Inflammatory macrophage treated with lipopolysaccharide for 4 hours (primary cell): Measurements from ENCODE around the gene MMP7.
A peak's percentile ranks its signal among the peaks of the same experiment; 100 is the strongest.
"Not testable (repeated sequence)": the region's sequence is repeated elsewhere in the genome, so short reads cannot be mapped to it uniquely, and the experiment has no call there.

Source experiments
- DNase-seq: peaks from one replicate; pipeline ENCODE4 v3.0.0-alpha.2; 2020

Gene MMP7

DNA sequence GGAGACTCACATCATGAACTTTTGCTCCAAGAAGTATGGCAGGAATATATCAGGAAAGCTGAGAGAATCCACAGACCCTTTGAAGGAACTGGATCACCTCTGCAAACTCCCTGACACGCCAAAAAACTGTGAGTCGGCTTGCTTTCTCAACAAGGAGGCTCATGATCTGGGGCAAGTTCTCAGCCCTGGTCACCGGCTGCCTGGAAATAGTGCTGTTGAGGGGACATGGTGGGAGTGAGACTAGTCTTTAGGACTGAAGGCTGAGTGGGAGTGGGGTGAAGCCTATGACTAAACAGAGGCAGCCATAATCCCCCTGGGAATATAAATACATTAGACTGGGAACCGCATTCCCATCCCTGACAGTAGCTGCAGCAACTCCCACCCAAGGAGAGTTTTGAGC, 8.4 kb upstream of the MMP7 start:
- DNase-seq, result peak; percentile 28

DNA sequence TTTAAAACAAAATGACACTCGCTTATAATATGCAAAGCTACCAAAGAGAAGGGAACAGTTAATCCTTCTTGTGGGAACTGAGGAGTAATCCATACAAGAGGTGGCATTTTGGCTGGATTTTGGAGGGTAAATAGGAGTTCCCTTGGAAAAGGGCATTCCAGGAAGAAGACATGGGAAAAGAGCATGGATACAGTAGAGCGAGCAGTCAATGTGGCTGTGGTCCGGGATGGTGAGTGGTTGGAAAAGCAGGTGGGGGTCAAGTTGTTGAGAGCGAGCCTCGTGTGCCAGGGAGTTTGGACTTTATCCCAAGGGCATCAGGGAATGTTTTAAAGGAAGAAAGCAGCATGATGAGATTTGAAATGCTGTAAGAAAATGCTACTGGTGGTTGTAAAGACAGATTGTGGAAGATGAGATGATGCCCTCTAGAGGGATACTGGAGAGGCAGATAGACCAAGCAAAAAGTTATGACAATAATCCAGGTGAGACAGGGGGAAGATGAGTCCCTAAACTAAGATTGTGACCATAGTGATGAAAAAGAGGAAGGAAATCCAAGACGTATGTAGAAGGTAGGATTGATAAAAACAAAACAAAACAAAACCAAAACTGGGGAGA, 3.8 kb upstream of the MMP7 start:
- no peak for DNase-seq

DNA sequence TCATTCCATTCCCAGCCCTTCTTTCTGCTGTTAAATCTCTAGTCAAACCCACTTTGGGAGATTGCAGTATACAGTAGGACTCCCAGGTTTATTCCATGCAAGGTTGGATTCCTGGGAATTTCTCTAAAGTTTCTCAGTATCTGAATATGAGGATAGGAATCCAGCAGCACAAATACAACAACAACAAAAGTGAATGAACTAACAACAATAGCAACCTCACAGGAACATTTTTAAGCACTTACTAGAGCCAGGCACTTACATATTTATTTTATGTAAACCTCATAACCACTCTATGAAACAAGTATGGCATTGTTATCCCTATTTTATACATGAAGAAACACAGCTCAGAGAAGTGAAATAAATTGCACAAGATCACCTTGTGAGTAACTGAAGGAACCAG, 1.9 kb downstream of the MMP7 start:
- peak; percentile 53 for DNase-seq

DNA sequence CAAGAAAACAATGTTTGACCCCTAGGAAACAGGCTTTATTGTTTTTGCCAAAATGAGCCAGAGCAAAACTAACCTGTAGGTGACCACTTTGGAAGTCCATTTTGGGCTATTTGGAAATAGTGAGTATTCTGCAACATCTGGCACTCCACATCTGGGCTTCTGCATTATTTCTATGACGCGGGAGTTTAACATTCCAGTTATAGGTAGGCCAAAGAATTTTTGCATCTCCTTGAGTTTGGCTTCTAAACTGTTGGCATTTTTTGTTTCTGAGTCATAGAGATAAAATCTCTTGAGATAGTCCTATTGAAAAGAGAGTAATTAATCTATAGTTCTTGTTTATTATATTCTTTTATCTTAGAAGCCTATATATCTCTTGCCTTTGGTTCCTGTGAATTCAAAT, 2.9 kb downstream of the MMP7 start:
- DNase-seq, result no peak

DNA sequence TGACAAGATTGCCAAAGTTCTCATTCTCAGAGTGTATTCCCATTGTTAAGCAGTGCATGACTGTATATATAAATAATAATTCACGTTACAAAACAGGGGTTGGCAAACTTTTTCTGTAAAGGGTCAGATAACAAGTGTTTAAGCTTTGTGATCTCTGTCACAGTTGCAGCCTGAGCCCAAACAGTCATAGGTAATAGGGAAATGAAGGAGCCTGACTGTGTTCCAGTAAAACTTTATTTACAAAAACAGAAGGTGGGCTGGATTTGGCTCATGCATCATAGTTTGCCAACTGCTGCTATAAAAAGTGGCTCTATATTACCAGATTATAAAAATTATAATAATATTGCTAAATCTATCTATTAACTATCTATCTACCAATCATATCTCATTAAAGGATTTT, 3.5 kb downstream of the MMP7 start:
- DNase-seq, result no peak

DNA sequence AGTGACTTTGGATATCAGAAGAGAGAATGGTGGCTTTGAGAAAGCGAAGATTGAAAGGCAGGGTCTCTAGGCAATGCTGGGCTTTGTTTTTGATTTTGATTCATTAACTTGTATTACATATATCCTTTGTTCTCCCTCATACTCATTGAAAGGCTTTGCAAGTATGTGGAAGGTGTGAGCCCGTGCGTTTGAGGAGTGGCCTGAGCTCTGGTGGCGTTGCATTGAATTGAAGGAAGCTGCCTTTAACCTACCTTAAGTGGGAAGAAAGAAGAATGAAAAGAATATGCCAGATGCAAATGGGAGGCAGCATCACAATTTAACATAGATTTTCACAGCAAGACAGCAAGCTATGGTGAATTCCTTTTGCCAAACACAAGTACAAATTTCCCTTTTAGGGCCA, 6.7 kb downstream of the MMP7 start:
- DNase-seq, result no peak

DNA sequence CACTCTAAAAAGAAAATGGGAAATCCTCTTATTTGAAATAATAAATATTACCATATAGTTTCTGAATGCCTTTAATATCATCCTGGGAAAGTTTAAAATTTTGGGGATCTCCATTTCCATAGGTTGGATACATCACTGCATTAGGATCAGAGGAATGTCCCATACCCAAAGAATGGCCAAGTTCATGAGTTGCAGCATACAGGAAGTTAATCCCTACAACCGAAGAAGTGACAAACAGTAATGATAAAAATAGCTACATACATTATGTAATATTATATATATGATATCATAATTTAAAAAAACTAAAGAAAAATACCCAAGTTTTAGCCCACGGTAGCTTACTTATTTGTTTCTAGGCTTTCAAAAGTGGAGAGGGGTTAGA, 7.4 kb downstream of the MMP7 start:
- peak; percentile 42 for DNase-seq

DNA sequence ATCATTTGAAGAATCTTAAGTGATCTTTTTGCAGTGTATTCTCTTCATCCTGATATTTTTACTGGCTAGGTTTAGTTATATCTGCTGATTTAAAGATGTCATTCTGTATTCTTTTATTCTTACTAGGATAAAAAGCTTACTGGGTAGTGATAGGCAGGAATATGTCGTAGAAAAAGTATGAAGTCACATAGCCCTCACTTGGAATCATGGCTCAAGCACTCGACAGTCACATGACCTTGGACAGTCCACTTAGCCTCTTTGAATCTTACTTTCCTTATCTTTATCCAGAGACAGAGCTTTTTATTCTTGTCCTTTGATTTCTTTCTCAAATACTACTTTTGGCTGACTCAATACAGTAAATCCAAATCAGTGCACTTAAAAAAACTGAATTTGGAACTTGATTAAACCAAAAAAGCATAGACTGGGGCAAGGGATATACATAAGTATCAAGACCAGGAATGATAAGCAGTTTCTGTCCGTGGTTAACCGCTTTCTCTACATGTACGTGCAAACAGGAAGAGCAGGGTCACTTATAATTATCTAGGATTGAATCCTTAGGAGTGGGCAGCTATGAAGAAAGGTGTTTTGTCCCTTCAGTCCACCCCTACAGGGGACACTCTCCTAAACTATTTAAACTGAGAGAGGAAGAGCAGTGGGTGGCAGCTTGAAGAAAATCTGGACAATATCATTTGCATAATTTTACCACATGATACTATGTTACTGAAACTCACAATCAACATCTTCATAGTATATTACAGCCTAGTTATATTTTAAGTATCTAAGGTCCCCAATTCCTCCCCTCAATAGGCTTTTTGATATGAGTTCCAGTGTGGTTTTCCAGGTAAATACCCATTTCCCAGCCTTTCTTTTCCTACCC, 8.0 kb downstream of the MMP7 start:
- DNase-seq, result no peak

DNA sequence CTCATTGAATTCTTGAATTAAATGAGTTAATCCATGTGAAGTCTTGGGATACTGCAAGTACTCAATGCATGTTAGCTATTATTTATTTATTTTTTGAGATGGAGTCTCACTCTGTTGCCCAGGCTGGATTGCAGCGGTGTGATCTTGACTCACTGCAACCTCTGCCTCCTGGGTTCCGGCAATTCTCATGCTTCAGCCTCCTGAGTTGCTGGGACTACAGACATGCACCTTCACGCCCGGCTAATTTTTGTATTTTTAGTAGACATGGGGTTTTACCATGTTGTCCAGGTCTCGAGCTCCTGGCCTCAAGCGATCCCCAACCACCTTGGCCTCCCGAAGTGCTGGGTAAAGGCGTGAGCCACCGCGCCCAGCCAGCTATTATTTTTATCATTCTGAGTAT, 9.4 kb downstream of the MMP7 start:
- no peak for DNase-seq

DNA sequence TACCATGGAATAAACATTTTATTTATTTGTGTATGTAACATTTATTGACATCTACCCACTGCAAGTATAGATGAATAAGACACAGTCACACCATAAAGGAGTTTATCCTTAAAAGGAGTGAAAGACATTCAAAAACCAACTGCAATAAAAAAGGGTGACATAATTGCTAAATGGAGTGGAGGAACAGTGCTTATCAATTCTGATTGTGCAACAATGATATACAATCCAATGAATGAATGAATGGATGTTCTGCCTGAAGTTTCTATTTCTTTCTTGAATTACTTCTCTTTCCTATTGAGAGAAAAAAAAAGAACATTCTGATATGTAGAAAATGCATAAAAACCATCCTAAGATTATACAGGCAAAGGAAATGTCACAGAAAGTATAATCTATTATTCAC, 10.0 kb downstream of the MMP7 start:
- DNase-seq, result no peak

DNA sequence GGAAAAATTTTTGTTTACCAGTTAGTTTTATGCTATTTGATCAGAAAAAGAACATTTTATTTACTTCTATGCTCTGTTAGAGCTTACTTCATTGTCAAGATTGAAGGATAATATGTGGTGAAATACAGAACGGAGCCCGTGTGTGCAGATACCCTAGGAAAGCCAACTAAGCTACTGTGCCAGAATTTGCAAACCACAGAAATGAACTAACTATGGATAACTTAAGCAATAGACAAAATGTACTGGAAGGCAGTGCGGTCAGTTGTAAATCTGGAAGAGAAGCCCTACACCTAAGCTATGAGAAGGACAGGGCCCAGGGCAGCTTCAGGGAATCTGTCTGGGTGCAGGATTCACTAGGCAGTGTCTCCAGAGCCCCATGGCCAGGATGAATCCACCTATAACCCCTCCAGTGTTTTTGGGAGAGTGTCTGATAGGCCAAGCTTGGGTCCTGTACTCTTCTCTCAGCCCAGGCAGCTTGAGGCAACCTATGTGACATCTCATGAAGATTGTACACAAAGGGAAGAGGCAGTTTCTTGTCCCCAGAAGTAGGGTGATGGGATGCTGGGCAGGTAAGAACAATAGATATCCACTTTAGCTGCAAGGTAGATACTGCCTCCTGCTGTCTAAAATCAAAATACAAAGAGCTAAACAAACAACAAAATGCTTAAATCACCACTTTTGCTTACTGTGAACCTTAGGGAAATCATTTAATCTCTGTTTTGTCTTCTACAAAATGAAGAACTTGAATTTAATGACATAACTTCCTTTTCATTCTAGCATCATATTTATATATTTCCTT, 12.1 kb downstream of the MMP7 start:
- no peak for DNase-seq

DNA sequence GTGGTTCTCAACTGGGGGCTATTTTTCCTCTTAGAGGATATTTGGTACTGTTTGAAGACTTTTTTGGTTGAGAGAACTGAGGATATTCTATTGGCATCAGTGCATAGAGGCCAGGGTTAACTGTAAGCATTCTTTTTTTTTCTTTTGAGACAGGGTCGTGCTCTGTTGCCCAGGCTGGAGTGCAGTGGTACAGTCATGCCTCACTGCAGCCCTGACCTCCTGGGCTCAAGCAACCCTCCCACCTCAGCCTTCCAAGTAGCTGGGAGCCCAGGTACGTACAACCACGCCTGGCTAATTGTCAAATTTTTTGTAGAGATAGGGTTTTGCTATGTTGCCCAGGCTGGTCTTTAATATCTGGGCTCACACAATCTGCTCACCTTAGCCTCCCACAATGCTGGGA, 12.9 kb downstream of the MMP7 start:
- no peak for DNase-seq

DNA sequence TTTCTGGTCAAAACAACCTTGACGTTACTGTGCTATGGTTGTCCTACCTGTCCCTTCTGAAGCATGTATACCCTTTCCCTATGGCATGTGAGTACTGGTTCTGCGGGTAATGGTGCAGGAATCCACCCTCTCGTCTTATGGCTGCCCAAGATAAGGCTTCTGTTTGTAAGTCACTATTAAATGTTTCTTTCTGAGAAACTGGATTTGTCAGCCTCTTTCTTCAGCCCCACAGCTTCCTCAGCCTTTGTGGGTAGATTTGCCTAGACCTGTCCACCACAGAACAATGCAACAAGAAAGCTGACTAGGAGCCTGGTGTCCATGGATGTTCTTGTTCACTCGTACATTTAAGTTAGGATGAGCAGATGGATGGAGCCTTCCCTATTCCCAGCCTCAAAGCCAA, 14.4 kb downstream of the MMP7 start:
- DNase-seq, result no peak

DNA sequence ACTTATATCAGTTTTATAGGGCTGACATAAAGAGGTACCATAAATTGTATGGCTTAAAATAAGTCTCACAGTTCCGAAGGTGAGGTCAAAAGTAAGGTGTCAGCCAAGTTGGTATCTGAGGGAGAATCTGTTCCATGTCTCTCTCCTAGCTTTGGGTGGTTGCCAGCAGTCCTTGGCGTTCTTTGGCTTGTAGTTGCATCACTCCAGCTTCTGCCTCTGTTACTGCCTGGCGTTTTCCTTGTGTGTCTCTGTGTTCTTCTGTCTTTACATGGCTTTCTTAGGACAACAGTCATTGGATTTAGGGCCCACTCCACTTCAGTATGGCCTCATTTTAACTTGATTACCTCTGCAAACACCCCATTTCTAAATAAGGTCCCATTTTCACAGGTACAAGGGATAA, 16.7 kb downstream of the MMP7 start:
- DNase-seq, result no peak

DNA sequence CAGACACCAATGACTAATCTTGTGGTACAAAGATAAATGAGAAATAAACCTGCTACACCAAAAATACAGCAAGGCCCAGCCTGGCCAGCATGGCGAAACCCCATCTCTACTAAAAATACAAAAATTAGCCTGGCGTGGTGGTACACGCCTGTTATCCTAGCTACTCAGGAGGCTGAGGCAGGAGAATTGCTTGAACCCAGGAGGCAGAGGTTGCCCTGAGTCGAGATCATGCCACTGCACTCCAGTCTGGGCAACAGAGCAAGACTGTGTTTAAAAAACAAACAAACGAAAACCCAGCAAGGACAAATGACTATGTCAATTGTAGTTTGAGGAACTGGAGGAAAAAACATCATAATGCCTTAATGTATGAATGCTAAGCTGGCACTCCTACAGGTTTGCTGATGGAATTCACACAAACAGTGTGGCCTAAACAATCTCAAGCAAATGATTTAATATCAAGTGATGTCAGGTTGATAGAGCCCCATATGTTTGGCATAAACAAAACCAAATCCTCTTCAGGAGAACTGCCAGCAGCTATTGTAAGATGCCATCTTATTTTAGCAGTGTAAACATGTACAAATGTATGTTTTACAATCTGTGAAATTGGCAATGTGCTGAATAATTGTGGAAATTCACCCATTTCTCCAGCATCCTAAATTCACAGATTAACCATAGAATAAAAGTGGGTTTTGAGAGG, 20.0 kb downstream of the MMP7 start:
- DNase-seq, result no peak

DNA sequence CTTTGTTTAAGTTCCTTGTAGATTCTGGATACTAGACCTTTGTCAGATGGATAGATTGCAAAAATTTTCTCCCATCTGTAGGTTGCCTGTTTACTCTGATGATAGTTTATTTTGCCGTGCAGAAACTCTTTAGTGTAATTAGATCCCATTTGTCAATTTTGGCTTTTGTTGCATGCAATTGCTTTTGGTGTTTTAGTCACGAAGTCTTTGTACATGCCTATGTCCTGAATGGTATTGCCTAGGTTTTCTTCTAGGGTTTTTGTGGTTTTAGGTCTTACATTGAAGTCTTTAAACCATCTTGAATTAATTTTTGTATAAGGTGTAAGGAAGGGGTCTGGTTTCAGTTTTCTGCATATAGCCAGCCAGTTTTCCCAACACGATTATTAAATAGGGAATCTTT, 27.7 kb downstream of the MMP7 start:
- DNase-seq, result not testable (repeated sequence)

DNA sequence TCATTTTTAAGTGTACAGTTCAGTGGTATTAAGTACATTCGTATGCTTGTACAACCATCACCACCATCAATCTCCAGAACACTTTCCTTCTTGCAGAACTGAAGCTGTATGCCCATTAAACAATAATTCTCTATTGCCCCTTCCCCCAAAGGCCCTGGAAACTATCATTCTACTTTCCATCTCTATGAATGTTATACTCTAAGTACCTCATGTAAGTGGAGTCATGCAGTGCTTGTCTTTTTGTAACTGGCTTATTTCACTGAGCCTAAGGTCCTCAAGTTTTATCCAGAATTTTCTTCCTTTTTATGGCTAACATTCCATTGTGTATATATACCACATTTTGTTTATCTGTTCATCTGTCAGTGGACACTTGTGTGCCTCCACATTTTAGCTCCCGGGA, 29.7 kb downstream of the MMP7 start:
- DNase-seq, result no peak

DNA sequence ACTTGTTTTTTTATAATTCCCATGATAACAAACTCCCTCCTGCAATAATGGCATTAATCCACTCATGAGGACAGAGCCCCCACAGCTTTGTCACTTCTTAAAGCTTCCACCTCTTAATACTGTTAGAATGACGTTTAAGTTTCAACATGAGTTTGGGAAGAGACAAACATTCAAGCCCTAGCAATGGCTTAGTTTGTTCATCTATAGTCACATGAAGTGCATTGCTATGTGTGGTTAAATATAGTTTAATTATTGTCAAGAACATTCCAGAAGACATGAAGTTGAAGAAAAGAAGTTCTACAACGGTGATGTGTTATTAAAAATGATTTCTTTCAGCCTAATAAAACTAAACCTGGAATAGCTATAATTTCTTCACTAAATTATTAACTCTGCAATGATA, 30.6 kb downstream of the MMP7 start:
- no peak for DNase-seq

DNA sequence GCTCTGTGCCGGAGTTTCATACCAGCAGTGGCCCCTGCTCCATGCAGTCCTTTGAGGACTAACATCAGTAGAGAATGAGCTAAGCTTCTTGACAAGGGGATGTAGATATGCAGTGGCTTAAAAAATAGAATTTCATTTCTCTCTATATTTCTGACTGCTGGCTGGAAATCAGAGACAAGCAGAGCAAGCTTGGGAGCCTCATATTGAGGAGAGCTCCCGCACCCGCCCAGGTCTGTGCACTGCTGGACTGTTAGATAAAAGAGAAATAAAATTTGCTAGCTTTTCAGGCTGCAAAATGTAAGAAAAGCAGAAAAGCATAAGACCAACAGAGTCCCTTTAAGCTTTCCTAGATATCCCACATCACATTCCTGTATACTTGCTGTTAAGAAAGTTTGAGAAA, 31.4 kb downstream of the MMP7 start:
- DNase-seq, result no peak

DNA sequence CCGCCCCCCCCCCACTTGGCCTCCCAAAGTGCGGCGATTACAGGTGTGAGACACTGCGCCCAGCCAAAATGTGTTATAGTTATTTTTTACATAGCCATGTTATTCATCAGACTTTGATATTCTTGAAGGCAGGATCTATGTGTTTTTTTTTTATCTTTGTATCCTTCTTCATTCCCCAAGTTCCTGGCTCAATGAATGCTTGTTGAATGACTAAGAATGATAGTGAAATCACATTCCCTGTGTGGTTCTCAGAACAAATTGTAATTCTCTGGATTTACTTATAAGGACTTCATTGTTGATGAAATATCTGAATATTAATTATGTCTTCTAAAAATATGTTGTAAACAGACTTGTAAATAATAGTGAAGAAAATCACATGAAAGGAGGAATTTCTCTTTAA, 33.5 kb downstream of the MMP7 start:
- no peak for DNase-seq

DNA sequence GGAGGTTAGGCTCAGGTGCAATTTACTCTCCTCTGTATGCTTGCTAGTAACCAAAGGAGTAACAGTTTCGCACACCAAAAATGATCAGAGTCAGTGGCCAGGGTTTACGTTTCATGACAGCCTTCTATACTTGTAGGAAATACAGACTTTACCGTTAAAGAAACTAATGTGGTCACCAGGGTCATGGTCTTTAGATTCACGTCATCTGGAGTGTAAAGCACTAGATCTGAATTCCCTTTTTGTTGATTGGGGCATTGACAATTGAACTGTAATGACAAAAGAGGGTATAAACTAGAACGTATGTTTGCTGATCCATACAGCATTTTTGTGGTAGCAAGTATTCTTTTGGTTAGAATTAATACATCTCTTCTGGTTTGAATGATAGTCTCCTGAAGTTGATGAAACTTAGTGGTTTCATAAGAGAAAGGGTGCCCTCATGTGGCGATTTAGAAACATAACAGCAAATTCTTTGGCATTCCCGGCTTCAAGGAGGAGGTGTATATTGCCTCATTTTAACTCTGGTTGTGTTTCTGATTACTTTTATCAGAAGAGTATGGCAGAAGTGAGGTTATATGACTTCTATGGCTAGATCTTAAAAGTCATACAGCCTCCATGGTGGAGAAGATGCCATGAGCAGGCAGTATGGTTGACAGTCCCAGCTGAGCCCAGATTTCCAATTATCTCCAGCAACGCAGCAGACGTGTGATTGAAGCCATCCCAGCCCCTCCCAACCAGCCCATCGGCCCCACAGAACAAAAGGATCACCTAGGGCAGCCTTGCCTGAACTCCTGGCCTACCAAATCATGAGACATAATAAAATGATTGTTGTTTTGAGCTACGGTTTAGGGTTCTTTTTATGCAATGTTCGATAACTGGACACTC, 35.1 kb downstream of the MMP7 start:
- peak; percentile 83 for DNase-seq

DNA sequence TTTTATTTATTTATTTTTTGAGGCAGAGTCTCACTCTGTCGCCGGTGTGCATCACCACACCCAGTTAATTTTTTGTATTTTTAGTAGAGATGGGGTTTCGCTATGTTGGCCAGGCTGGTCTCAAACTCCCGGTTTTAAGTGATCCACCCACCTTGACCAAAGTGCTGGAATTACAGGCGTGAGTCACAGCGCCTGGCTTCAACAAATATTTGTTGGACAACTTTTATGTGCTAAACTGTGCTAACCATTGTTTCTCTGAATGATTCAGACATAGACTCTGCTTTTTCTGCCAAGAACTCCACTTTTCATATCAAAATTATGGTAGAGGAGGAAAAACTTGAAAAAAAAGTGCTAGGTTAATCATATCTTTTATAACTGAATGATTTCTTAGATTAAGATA, 36.3 kb downstream of the MMP7 start:
- no peak for DNase-seq
